Ishikawa (cell line): ENCODE results near the gene C2orf69.

Source experiments
- CEBPB ChIP-seq: IDR thresholded peaks from 2 replicates; pipeline ENCODE4 v1.6.1; 2012
- CREB1 ChIP-seq: IDR thresholded peaks from 2 replicates; pipeline ENCODE4 v1.6.1; 2012; ENCODE audit warnings: low read depth
- EGR1 ChIP-seq: IDR thresholded peaks from 2 replicates; pipeline ENCODE4 v1.6.1; 2012
- EP300 ChIP-seq: IDR thresholded peaks from 2 replicates; pipeline ENCODE4 v1.6.1; 2012; ENCODE audit warnings: borderline replicate concordance
- FOXM1 ChIP-seq: IDR thresholded peaks from 2 replicates; pipeline ENCODE4 v1.6.1; 2012; ENCODE audit warnings: low read depth, borderline replicate concordance
- MAX ChIP-seq: IDR thresholded peaks from 2 replicates; pipeline ENCODE4 v1.6.1; 2012
- NFIC ChIP-seq: IDR thresholded peaks from 2 replicates; pipeline ENCODE4 v1.6.1; 2012
- RAD21 ChIP-seq: IDR thresholded peaks from 2 replicates; pipeline ENCODE4 v1.6.1; 2012; ENCODE audit warnings: low read depth
- REST ChIP-seq: IDR thresholded peaks from 2 replicates; pipeline ENCODE4 v1.6.1; 2012; ENCODE audit warnings: low read depth, mild to moderate bottlenecking
- TAF1 ChIP-seq: IDR thresholded peaks from 2 replicates; pipeline ENCODE4 v1.6.1; 2012; ENCODE audit warnings: low read depth, mild to moderate bottlenecking
- TCF12 ChIP-seq: IDR thresholded peaks from 2 replicates; pipeline ENCODE4 v1.6.1; 2012; ENCODE audit warnings: low read depth
- TEAD4 ChIP-seq: IDR thresholded peaks from 2 replicates; pipeline ENCODE4 v1.6.1; 2012
- USF1 ChIP-seq: IDR thresholded peaks from 2 replicates; pipeline ENCODE4 v1.6.1; 2012
- YY1 ChIP-seq: IDR thresholded peaks from 2 replicates; pipeline ENCODE4 v1.6.1; 2012; ENCODE audit warnings: low read depth
- ZBTB7A ChIP-seq: IDR thresholded peaks from 2 replicates; pipeline ENCODE4 v1.6.1; 2012; ENCODE audit warnings: low read depth

C2orf69 gene

GRCh38 chr2:199896617-199897016, 14.5 kb upstream of the C2orf69 start:
- TF ChIP-seq TAF1 = no peak

DNA sequence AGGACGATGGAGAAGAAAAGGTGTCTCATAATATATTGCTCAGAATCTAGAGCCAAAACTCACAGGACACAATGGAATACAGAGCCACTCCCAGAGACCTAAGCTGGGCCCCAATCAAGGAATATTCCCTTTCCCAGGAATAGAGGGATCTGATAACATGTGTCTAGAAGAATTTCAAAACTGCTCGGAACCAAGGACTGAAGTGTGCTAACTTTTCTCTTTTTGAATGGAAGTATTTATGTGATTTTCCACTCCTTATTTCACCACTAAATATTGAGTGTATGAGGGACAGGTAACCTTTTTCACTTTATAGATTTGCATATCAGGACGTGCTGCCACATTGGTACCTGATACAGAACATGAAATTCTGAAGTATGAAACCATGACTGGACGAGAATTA, 9.2 kb upstream of the C2orf69 start:
- TF ChIP-seq ZBTB7A (no peak), EP300 (no peak), RAD21 (no peak), FOXM1 (no peak), TAF1 (no peak)

DNA sequence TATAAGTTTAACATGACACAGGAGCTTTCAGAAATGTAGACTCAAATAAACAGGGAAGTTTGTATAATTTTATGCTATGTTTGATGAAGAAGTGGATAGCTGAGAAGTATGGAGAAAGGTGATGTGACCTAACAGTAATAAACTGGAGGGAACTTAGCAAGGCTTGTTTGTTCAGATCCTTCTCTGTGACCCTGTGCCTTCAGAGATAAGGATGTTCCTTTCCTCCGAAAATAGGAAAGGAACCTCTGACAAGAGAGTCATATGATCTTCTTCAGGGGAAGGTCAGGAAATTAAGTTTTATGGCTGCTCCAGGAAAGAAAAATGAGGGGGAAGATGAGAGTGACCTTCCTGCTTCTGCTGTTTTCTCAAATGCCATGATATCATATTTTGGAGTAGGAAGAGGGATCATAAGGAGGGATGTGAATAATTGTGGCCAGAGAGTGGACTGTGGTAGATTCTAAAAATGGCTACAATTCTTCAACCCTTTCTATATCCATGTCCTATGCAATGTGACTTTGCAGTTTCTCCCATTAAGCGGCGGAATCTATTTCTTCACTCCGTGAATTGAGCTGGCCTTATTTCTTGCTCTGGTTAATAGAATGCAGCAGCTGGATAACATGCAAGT, 8.5 kb upstream of the C2orf69 start:
- TF ChIP-seq RAD21 (no peak), NFIC (no peak), EP300 (no peak), CEBPB (no peak), CREB1 (no peak), USF1 (no peak), TCF12 (no peak), TAF1 (no peak), MAX (no peak), EGR1 (no peak), FOXM1 (no peak), REST (no peak), YY1 (no peak), TEAD4 (no peak), ZBTB7A (no peak)

GRCh38 chr2:199903111-199903510, 8.0 kb upstream of the C2orf69 start:
- TF ChIP-seq TAF1 = no peak
- no peak for TF ChIP-seq CREB1
- TF ChIP-seq NFIC = no peak
- TF ChIP-seq USF1 = no peak
- TF ChIP-seq ZBTB7A = no peak
- TF ChIP-seq TCF12 = no peak
- no peak for TF ChIP-seq TEAD4

DNA sequence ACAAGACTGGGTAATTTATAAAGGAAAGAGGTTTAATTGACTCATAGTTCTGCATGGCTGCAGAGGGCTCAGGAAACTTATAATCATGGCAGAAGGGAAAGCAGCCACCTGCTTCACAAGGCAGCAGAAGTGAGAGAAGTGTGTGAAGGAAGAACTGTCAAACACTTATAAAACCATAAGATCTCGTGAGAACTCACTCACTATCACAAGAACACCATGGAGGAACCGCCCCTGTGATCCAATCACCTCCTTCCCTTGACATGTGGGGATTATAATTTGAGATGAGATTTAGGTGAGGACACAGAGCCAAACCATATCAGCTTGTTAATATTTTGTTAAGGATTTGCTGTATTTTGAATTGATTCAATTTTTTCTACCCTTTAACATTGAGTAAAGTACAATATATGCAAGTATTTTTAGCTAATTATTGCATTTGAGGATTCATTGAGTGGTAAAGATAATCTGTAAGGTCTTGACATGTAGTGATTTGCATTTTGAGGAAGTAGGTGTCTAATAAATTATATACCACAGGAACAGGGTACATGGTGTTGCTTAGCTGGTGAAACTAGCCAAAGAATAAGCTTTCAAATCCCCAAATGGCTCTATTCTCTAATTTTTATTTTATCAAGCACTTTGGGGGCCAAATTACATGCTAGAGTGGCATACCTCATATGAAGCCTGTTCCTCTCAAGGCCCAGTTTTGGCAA, 3.9 kb upstream of the C2orf69 start:
- no peak for TF ChIP-seq MAX
- no peak for TF ChIP-seq ZBTB7A
- TF ChIP-seq USF1 = no peak
- TF ChIP-seq REST = no peak
- TF ChIP-seq TCF12 = no peak
- TF ChIP-seq YY1 = no peak
- no peak for TF ChIP-seq TEAD4
- TF ChIP-seq CEBPB = no peak
- no peak for TF ChIP-seq CREB1
- no peak for TF ChIP-seq NFIC
- no peak for TF ChIP-seq TAF1
- no peak for TF ChIP-seq EGR1
- no peak for TF ChIP-seq FOXM1
- TF ChIP-seq EP300 = no peak
- TF ChIP-seq RAD21 = no peak
